ENCODE measurements around the gene KCNN3. TPM values are rescaled to one million over a fixed set of nuclear protein-coding genes. Genes with fewer than 3 reads are reported as not detected.

The KCNN3 gene
- total RNA-seq, 1 experiment from 2014 or later: 0.36 TPM

DNA sequence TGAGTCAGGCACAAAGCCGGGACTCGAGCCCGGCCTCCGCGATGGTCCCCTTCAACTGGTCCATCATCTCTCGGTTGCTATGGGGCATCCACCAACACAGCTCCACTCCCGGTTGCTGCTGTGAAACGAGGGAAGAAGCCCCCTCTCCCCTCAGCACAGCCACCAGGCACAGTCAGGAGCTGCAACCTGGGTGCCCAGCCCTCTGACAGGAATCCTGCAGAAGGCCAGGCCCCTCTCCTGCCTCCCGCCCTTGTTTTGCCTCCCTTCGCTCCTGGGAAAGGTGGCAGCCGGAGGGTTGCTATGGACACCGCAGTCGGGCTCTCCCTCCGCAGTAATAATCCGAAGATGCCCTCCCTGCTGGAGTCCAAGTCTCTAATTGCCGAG is 8.9 kb upstream of the KCNN3 start:
- no peak for DNase-seq (ENCODE audit: low spot score)

DNA sequence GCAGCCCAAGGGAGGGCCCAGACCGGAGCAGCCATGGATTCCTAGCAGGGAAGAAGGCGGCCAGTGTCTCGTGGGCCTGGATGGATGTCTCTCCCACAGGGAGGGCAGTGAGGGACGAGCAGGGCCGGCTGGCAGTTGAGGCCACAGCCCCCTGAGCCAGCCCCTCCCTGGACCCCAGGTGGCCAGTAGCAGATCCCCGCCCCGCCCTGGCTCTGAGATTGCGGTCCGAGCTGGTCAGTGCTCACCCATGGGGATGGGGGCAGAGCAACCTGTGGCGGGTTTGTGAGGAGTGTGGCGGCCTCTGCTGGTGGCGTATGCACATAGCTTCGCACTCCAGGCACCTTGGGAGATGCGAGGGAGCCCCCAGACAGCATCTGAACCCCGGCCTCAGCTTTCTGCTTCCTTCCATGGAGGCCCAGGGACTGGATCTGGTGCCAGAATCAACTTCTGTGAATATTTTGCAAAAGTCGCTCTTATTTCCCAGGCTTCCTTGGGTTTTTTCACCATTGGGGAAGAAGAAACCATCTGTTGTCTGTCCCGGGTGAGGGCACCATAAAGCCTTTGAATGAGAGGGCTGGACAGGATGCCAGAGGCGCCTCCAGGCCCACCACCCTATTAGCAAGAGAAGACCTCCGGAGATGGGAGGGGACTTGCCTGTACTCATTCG is 8.4 kb upstream of the KCNN3 start:
- DNase-seq (ENCODE audit: low spot score): peak; percentile 75

DNA sequence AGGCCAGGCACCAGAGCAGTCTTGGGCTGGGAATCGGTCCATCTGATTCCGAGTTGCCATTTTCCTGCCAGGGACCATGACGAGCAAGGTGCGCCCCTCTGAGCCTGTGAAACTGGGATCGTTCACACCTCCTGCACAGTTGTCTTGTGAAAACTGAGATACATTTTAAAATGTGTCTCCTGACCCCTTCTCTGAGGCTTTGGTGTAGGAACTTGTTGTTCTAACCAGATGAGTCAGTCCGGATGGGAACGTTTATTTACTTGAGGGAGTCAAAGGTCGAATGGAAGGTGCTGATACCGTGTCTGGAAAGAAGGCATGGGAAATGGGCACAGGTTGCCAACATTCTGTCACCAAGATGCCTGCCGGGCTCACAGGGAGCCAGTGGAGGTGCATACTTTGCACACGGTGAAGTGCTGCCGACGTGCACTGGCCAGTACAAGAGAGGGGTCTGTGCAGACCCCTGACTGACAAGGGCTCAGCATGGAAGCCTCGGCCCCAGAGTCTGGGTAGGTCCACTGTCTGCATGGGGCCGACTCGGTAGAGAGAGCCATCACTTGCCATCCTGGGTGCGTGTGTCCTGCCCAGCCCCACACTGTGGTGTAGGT is 7.4 kb upstream of the KCNN3 start:
- peak; percentile 27 for DNase-seq (ENCODE audit: low spot score)

DNA sequence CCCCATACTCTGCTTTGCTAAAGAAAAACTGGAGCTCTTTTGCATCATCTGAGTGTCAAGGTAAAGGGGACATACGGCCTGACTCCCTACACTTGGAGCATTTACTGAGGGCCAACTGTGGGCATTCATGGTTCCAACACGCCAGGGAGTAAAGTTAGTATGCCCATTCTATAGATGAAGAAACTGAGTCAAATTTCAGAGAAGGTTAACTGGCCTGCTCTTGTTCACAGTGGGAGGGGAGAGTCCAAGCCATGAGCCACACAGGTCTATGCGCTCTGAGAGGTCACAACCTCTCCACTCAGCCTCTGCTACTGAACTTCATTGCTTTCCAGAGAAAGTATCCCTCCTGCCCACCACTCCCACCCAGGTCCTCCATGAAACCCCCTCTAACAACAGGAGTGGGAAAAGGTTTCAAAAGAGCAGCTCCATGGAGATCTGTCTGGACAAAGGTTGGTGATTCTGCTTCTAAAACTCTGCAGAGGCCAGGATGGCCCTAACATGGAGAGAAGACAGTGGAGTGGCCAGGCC is 6.8 kb upstream of the KCNN3 start:
- DNase-seq (ENCODE audit: low spot score): no peak

DNA sequence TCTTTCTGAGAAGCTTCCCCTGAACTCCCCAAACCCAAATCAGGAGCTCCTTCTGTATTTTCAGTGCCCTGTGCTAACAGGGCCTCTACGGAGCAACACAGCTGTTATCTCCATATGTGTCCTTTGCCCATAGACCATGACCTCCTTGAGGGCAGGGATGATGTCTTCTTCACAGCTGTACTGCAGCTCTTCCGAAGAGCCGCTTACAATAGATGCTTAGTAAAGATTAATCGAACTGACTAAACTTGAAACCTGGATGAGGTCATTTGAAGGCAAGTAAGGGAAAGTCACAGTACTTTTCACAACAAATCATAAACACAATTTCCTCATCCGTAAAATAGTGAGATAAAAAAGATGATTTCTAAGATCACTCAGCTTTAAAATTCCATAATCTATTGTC is 4.4 kb upstream of the KCNN3 start:
- no peak for DNase-seq (ENCODE audit: low spot score)

DNA sequence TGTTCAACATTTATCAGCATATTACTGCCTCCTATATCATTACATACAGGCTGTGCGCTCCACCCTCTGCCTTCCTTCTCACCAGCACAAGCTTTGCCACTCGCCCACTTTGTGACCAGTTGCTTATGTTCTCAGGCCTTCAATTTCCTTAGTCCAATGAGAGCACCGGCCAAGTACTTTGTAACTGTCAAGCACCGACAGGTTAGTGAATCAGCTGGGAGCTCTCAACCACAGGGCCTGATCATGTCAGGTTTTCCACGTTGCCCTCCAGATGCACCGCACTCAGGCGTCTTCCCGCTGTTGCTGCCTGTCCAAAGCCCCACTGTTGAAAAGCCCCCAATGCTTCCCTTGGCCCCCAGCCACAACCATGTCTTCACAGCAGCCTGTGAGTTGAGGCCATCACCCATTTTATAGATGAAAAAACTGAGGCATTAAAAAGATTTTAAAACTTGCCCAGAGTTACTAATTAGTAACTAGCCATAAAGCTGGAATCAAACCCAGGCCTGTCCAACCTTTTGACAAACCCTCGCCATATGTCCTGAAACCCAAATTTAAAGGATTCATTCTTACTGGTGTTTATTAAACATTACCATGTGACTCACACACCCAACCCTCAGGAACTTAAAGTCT is 3.4 kb upstream of the KCNN3 start:
- no peak for DNase-seq (ENCODE audit: low spot score)

DNA sequence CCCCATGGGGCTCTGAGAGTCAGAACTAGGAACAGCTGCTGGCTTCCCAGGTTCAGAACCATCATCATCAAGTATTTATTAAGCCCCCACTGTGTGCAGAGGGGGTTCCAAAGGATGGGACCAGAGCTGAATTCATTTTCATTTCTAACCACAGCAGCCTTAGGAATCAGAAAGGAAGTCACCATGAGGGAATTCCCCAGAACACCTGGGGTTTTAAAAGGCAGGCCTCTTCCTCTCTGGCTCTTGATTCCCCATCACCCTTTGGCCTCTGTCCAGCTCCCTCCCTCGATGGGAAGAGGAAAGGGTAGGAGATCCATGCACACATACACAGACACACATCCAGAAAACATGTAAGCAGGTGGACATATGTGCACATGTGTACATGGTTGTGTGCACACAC is 1.3 kb upstream of the KCNN3 start:
- DNase-seq (ENCODE audit: low spot score): peak; percentile 55

DNA sequence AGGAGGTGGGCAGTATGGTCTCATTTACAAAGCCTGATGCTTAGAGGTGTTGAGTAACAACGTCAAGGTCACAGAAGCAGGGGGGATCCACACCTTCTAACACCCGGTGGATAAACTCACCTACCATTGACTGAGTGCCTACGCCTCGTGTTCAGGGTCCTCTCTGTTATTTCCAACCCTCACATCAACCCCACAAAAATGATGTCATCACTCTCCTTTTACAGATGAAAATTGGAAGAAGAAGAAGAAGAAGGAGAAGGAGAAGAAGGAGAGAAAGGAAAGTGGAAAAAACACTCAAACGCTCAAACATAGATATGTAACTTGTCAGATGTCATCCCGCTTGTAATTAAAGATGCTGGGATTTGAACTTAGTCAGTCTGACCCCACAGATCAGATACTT is 653 bp upstream of the KCNN3 start:
- no peak for DNase-seq (ENCODE audit: low spot score)

DNA sequence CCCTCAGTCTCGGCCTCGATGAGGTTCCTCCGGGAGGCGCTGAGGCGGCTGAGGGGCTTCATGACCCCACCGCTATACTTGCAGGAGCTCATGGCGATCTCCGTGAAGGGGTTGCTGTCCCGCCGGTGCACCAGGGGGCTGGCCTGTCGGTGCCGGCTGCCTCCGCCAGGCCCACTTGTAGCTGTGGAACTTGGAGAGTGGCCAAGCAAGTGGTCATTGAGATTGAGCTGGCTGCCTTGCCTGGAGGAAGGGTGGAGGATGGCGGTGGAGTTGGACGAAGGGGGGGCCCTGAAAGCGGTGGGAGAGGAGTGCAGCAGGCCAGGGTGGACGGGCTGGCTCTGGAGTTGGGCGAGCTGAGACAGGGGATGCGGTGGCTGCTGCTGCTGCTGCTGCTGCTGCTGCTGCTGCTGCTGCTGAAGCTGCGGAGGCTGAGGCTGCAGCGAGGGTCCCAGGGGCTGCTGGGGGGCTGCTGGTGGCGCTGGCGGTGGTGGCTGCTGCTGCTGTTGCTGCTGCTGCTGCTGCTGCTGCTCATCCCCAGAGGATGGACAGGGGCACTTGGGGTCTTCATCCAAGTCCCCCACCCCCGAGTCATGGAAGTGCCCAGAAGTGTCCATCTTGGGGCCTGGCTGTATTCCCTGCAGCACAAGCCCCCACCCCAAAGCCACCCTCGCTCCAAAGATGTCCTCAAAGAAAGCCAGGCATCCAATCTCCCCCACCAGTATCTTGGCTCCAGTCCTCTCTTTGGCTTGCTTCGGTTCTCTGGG is 548 bp downstream of the KCNN3 start:
- DNase-seq (ENCODE audit: low spot score): no peak

DNA sequence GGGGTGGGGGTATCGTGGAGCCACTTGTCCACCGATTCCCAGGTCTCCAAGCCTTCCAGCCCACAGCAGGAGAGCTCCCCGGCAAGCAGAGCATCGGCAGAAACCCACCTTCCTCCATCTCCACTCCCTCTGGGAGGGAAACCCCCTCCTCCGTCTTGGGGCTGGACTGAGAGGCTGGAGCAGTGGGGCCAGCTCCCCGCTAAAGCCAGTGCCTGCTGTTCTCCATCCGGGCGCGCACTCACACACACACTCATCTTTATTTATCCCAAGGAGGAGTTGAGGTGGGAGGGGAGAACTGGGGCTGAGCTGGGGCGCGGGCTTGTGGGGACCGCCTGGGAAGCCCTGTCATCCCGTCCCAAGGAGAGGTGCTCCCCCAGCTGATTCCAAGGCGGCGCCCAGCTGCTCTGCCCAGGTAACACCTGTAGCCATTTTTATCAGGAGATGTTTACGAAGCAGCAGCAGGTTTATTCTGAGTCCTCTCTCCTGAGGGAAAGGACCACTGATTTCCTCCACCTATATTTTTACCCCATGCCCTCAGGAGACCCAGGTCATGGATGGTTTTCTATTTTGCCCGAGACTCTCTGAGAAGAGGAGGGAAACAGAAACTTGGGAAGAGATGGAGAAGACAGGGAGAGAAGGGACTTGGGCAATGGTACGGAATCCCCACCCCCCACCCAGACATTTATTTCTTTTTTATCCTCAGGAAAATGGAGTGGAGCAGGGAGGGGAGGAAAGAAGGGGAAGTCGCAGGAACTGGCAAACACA is 2.1 kb downstream of the KCNN3 start:
- DNase-seq (ENCODE audit: low spot score): no peak

DNA sequence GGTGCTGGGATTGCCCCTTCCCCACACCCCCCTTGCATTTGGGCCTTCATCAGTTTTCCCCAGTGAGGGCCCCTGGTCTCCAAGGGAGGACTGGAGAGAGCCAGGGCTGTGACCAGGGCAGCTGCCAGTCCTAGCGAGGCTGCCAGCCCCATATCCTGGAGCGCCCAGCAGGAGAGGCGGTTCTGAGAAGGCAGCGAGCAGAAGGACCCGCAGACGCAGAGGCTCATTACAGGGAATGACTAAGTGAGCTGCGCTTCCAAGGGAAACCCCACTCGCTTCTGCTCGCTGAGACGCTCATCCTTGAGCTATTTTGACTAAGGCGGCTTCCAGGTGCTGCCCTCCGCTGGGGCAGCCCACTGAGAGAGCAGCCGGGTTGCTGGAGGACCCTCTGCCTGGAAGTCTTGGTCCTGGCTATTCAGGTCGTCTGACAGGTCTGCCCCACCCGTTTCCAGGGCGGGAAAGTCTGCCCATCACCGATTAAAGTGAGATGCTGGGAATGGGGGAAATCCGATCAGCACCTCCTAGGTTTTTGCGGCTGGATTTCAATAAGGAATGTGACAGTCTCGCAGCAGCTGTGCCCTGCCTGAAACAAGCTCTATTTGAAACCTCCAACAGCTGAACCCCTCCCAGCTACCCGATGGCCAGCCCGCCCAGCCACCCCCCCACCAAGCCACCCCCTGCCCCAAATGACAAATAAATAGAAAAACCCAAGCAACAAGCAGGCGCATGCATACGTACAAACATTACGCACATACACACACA is 2.8 kb downstream of the KCNN3 start:
- peak; percentile 95 for DNase-seq (ENCODE audit: low spot score)

DNA sequence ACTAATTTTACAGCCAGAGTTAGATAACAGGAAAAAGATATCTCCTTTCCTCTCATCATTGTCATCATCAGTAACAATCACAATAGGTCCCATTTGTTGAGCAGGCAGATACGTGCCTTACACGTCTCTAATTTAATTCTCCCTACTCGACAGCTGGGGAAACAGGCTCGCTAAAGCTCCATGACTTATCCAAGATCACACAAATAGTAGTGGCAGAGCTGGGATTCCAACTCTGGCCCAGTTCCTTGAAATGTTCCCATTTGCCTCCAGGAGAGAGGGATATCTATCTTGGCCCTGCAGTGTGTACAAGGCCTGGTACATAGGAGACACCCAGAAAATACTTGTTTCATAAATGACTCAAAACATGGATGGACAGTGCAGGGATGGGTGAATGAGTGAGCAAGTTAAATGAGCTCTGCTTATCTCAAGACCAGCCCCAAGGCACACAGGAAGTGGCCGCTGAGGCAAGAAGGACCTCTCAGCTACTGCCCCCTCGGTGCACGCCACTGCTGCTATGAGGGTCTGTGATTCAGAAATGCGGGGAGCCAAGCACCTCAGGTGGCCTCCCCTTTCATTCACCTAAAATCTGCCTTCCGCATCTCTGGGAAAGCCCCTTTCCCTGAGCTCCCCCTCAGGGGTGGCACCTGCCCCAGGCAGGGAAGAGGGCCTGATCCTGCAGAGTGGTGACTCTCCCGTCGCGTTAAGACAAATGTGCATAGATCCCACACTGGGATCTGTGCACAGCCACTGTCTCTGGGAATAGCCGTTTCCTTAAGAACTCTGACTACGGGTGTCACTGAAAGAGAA is 3.6 kb downstream of the KCNN3 start:
- DNase-seq (ENCODE audit: low spot score): peak; percentile 73

DNA sequence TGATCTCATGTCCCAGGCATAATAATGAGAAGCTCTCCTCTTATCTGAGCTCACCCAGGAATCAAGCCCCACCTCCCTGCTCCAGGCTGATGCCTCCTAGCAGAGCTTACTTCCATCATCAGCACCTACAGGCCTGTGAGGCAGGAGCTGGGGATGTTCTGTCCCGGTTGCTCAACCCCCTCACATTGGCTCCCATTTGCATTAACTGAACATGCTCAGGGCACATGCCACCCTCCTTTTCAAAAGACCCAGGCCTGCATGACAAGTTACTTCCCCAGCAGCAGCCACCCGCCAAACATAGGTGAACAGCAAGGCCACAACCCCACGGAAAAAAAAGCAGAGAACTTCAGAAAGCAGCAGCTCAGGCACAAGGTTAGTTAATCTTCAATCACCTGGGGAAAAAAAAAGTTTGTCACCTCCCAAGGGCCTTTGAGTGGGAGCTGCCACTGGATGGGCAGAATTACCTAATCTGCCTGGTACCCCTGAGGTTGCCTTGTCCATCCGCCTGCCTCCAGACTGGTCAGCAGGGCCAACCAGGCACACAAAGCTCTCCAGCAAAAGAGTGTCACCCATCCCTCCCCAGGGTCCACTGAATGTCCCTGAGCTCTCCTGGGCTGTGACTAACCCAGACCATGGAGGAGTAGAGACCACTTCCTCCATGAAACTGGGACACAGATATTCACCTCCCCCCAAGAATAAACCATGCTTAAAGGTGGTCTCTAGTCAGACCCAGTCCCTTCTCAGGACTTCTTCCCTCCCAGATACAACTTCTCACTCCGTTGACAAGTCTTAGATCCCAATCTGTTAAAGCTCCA is 4.4 kb downstream of the KCNN3 start:
- no peak for DNase-seq (ENCODE audit: low spot score)

DNA sequence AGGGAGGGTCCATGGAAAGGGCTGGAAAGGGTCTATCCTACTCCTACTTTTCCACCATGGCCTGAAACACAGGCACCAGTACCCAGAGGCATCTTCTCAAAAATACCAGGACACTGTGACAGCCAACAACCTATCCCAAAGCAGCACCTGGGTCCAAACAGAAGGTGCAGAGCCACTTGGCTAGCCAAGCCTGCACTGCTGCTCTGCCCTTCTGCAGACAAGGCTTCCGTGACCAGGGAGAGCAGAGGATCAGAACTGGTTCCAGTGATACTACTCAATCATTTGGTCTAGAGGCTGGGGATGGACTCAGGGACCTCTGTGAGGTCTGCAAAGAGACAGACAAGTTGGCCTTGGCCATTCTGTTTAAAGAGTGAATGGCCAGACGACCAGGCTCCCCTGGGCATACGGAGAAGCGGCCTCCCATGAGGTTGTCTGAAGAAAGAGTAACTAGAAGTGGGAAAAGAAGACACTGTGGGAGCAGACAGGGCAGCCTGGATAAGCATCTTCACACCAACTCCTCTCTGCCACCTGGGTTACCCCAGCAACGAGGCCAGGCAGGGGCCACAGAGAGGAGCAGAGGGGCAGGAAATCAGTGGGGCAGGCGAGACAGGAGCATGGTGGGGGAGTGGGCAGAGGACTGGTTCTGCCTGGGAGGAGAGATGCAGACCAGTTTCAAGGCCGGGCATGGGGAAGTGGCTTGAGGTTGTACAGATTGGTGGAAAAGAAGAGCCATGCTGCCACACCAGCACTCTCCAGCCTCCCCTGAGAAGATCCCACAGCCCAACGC is 5.7 kb downstream of the KCNN3 start:
- DNase-seq (ENCODE audit: low spot score): no peak

DNA sequence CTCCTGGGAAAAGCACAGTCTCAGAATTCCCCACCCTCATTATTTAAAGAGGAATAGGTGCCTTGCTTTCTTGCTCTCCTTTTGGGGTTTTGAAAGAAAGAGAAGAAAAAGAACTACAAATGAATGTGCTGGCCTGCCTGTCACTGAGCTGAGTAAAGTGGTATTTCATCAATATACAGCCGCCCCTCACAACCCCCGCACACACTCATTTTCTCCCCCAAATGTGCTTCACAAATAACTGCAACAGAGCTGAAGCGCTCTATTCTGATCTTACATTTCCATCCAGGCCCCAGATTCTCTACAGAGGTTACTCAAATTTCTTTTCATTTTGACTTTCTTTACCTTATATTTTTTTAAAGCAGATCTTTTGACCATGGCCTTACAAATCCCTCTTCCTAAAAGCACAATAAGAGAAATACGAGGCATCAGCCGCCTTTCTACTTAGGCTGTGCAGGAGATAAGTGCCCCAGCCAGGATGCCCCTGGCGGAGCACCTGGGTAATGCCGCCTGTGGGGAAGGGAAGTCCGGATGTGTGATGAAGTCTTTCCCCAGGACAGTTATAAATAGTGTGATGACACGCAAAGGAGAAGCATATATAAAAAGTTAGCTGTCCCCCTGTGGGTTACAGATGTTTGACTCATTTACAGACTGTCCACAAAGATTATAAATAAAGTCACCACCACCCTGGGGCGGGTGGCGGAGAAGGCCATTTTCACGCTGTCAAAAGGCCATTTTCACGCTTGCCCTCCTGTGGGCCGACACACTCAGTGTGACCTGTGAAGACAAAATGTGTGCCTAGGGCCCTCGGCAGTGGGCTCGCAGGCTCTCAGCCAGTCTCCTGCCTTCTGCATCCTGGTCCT is 6.5 kb downstream of the KCNN3 start:
- DNase-seq (ENCODE audit: low spot score): peak; percentile 90

DNA sequence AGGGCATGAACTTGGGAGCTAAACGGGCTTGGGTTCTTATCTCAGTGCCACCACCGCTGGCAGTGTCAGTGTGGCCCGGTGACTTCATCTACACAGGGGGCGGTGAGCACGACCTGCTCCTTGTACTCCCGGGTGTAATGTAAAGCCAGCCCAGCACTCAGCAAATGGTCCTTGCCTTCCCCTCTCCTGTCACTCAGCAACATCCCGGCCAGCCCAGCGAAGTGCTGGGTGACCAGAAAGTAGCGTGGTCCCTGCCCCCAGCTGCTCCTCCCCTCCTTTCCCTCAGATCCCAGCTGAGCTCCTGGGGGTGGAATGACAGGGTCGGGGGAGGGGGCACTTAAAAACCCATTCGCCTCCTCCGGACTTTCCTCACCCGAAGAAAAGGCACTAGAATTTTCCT is 7.2 kb downstream of the KCNN3 start:
- DNase-seq (ENCODE audit: low spot score): no peak

DNA sequence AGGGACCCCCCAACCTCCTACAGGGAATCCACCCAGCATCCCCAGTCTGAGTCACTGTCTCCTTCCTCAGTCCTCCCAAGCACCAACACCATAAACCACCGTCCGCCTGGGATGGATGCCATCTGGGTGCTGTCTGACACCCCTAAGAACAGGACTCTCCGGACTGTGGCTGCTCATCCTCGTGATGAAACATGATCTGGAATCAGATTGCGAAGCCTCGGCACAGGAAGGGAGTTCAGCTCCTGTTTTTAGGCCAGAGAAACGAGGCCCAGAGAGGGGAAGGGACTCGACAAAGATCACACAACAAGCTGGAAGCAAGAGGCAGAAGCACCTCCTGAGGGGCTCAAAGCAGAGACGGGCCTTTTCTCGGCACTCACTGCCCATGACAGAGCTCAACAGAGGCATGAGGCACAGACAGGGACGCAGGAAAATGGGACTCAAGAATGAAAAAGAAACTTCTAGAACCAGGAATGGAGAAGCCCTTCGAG is 8.4 kb downstream of the KCNN3 start:
- DNase-seq (ENCODE audit: low spot score): peak; percentile 56

All from A172 (cell line).